GM13977 (cell line): ENCODE data around the gene C9orf50.

Experiments
- DNase-seq: peaks from one replicate; pipeline ENCODE4 v3.0.0; 2012; ENCODE audit warnings: low spot score
- in situ Hi-C: fragments of 300-500 bp; cut with MboI; formaldehyde crosslinking; loops from one replicate; pipeline ENCODE4 v1.12.0; 2022; ENCODE audit warnings: low sequenced_read_pairs, low pct_unique_long_range_greater_than_20kb, mixed read lengths, inconsistent platforms; ENCODE audit not compliant: unreplicated experiment
- TF ChIP-seq, protein P1 (sequence below): IDR thresholded peaks from 2 replicates; pipeline ENCODE4 v1.5.1; 2012; ENCODE audit warnings: mild to moderate bottlenecking, control low read depth; ENCODE audit not compliant: insufficient read depth; ENCODE audit errors: extremely low read depth, missing control alignments

Gene C9orf50

DNA sequence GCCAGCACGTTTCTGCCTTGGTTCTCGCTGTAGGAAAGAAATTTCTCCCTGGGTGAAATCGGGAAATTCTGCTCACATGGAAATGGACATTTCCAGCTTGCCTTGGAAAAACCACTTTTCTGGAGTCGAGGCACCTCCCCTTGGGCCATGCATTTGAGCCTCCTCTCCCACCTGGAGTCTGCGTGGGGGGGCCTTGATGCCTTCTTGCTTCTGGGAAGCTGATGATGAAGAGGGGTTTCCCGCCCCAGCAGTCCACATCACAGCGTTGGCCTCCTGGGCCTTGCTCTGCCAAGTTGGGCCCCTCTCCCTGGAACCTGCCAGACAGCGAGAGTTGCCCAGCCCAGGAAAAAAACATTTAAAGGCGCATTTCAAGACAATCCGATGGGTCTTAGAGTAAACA lies 22.8 kb upstream of the C9orf50 start:
- TF ChIP-seq, protein P1, sequence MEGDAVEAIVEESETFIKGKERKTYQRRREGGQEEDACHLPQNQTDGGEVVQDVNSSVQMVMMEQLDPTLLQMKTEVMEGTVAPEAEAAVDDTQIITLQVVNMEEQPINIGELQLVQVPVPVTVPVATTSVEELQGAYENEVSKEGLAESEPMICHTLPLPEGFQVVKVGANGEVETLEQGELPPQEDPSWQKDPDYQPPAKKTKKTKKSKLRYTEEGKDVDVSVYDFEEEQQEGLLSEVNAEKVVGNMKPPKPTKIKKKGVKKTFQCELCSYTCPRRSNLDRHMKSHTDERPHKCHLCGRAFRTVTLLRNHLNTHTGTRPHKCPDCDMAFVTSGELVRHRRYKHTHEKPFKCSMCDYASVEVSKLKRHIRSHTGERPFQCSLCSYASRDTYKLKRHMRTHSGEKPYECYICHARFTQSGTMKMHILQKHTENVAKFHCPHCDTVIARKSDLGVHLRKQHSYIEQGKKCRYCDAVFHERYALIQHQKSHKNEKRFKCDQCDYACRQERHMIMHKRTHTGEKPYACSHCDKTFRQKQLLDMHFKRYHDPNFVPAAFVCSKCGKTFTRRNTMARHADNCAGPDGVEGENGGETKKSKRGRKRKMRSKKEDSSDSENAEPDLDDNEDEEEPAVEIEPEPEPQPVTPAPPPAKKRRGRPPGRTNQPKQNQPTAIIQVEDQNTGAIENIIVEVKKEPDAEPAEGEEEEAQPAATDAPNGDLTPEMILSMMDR: no peak
- in situ Hi-C loops: no loop called here
- no peak for DNase-seq

DNA sequence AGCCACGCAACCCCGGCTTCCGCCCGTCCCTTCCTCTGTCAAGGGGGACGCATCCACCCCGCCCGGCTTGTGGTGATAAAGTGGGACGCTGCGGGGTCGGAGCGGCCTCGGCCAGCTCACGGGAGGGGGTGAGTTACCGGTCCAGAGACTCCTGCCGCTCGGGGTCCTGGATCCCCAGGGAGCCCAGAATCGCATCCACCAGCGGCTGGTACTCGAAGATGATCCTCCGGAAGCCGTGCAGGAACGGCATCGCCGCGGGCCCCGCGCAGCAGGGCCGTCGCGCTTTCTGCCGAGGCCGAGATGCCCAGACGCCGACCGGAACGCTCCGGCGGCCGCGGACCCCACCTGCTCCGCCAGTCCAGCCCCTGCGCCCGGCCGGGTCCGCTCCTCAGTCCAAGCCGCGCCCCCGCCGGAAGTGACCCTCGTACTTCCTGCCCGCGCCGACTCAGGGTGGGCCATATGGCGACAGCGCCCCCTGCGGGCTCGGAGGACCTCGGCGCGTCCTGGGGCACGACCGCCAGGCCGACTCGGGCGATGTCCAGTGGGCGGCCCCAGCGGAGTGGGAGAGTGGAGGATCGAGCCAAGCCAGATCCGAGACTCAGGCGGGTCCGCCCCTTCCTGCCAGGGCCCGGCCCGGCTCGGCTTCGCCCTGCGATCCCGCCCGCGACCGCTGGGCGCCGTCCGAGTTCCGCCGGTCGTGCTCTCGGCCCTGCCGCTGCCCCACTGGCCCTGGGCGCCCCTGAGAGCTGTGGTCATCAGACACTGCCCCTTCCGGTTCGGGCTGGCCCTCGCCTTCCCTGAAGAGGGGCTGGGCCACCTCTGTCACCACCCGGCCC lies 21.1 kb upstream of the C9orf50 start, which contains the start of gene ASB6:
Gene ASB6, minus strand, starts transcription at position 402 of the 836 bp plus-strand sequence. Its CDS starts 152 bp downstream, at position 250.
- peak; percentile 100 for DNase-seq
- TF ChIP-seq, protein P1: peak; percentile 73
- in situ Hi-C loops: no loop called here

DNA sequence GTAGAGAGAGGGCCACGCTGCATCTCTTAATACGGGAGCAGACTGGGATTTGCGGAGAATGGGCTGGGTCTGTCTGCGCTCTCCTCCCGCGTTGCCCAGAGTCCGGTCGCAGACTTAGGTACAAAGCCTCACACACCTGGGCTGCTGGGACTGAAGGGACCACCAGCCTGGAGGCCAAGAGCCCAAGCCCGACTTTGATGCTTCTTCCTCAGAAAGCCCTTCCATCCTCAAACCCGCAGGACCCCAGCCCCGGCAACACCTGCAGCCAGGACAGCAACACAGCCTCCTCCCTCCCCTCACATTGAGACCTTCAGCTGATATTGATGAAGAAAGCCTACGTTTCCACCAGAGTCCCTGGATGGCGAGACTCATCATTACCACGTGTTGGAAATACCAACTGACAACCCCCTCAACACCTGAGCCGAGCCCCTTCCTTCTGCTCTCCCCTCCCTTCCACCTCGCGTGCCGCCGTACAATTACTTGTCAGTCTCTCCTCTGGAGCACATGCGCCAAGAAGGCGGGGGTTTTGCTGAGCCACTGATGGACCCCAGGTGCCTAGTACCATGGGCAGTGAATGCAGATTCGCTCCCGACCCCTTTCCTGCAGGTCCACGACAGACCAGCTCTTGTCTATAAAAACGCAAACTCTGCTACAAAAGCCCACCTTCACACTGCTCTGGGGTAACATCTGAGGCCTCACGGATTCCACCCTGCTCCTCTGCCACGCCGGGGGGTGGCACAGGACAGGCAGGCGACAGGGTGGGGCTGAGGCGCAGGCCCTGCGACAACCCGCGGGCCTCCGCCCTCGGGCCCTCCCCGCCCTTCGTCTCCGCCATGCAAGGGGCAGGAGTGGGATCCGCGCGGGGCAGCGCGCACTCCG lies 20.2 kb upstream of the C9orf50 start:
- in situ Hi-C loops: no loop called here
- no peak for DNase-seq
- TF ChIP-seq, protein P1: no peak

DNA sequence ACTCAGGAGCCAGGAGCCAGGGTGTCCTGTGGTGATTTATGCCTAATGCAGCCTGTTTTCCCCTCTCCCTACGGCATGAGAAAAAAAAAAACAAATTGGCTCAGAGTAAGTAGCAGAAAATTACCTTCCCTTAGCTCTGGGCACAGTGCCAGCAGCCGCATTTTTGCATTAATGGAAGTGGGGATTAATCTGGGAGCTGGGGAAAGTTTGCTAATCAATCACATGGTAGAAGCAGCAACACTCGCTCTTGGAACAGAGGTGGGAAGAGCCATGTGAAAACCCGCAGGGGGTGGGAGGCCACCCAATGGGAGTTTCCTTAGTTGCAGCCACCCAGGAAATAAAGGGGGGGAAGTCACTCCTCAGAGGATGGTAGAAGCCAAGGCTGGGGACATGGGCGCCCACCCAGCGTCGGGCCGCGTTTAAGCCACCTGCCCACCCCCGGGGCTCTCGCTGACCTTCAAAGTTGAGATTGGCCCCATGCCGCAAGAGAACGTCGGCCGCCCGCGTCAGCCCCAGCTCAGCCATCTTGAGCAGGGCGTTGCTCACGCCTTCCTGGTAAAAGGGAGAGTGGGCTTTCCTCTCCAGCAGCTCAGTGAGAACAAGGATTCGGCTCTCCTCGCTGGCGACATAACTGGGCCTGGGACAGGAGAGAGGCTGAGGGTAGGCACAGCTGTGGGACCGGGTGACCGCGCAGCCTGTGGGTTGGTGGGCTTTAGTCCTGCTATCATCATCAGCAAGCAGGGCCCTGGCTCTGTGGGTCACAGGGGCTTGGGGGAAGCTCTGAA lies 19.4 kb upstream of the C9orf50 start:
- TF ChIP-seq, protein P1: no peak
- in situ Hi-C loops: no loop called here
- no peak for DNase-seq

DNA sequence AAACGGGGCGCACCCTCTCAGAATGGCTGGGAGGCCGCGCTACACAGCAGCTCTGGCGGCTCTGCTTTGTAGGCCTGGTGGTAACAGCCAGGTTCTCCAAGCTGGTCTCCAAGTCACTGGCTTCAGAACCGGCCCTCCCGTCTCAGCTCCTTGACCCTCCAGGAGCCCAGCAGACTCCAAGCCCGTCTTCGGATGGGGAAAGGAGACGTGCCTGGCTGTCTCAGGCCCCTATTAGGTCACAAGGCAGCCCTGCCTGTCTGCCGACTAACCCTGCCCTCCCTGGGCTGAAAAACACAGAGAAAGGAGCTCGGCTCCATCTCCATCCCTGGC lies 18.8 kb upstream of the C9orf50 start:
- TF ChIP-seq, protein P1: no peak
- no peak for DNase-seq
- in situ Hi-C loops: no loop called here

DNA sequence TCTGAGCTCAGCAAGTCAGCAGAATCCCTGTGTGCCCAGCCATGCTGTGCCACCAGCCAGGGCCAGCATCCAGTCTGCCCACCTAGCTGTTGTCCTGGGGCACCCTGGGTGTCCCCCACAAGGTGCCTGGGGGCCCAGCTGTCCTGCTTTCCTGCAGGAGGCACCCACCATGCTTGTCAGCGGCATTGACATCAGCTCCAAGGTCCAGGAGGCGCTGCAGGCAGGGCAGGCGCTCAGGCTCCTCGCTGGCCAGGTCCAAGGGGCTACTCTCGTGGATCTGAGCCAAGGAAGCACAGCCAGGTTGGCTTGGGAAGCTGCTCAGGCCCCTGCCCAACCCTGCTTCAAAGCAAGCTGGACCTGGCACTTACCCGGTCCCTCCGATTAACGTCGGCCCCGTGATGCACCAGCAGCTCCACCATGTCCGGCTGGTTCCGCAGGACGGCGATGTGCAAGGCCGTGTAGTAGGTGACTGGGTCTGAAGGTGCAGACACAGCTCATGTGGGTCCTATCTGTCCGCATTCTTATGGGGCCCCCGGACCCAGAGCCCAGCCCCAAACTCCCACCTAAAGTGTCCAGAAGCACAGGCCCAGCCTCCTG lies 18.2 kb upstream of the C9orf50 start:
- no peak for DNase-seq
- in situ Hi-C loops: no loop called here
- TF ChIP-seq, protein P1: no peak
